ENCODE results near the gene SLC8A3. TPM values are rescaled to one million over a fixed set of nuclear protein-coding genes. Genes with fewer than 3 reads are reported as not detected.

Gene SLC8A3
- total RNA-seq, 4 donors from 2014 or later: 0.18 to 4.1 (median 0.69) TPM

DNA sequence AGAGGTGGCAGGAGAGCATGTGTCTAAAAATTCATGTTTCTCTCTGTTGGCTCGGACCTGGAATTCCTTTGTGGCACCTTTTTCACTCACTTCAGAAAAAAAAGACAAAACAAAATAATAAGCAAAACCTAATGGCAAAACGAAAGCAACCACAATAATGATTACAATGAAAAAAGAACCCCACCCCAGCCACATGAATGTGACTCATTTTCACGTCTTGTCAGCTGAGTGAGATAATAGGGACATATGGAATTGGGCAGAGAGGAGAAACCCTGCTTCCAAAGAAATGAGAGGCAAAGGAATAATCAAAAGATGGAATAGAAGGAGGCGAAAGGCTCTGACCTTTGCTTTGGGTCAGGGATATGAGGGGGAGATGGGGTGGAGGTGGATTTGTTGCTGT lies 143.4 kb downstream of the SLC8A3 start:
- Histone ChIP-seq H3K4me3 (no peak overlapping the region), H3K27me3 (no peaks in the 10 kb centered on the region), H3K36me3 (no peaks in the 10 kb centered on the region), H3K9me3 (no peaks in the 10 kb centered on the region), H3K4me1 (no peaks in the 10 kb centered on the region), H3K27ac (no peak overlapping the region)
- DNase-seq: no peak
- TF ChIP-seq CTCF (IDR thresholded peaks at IDR 0.05) (no peak), POLR2A (IDR thresholded peaks at IDR 0.05) (no peak)

GRCh38 chr14:70043001-70043400 lies 145.8 kb downstream of the SLC8A3 start:
- Histone ChIP-seq H3K4me1 (no peaks in the 10 kb centered on the region), H3K27me3 (no peaks in the 10 kb centered on the region), H3K36me3 (no peaks in the 10 kb centered on the region), H3K27ac (no peak overlapping the region), H3K9me3 (no peaks in the 10 kb centered on the region), H3K4me3 (no peak overlapping the region)
- DNase-seq: no peak
- TF ChIP-seq POLR2A (IDR thresholded peaks at IDR 0.05) (no peak), CTCF (IDR thresholded peaks at IDR 0.05) (no peak)

DNA sequence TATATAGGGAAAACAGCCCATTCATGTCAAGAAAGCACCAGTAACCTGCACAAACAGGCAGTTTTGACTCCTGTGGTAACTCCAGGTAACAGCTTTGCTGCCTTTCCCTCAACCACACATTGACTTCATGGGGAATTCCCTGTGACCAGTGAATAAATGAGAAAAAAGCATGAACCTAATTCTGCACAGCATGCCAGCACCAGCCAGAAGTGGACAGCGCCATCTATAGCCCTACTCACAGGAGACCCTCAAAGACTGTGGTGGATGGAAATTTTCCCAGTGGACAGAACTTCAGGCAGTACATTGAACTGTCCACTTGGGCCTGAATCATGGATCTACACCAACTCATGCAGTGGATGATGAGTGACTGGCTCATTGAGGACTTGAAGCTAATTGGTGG lies 152.1 kb downstream of the SLC8A3 start:
- Histone ChIP-seq H3K27me3 (no peaks in the 10 kb centered on the region), H3K4me1 (no peaks in the 10 kb centered on the region)

GRCh38 chr14:70034257-70034656 lies 154.5 kb downstream of the SLC8A3 start:
- H3K27me3 ChIP-seq: no peaks in the 10 kb centered on the region
- no peaks in the 10 kb centered on the region for H3K36me3 ChIP-seq
- H3K27ac ChIP-seq: no peak overlapping the region
- no peaks in the 10 kb centered on the region for H3K9me3 ChIP-seq
- TF ChIP-seq POLR2A (IDR thresholded peaks at IDR 0.05): no peak
- no peaks in the 10 kb centered on the region for H3K4me1 ChIP-seq
- H3K4me3 ChIP-seq: no peak overlapping the region
- DNase-seq: no peak

More for the DNA sequence above, 152.1 kb downstream of the SLC8A3 start:
- Histone ChIP-seq H3K4me3 (no peak overlapping the region), H3K36me3 (no peaks in the 10 kb centered on the region), H3K27ac (no peak overlapping the region), H3K9me3 (no peaks in the 10 kb centered on the region)
- TF ChIP-seq POLR2A (IDR thresholded peaks at IDR 0.05) (no peak), CTCF (IDR thresholded peaks at IDR 0.05) (no peak)
- DNase-seq: no peak

DNA sequence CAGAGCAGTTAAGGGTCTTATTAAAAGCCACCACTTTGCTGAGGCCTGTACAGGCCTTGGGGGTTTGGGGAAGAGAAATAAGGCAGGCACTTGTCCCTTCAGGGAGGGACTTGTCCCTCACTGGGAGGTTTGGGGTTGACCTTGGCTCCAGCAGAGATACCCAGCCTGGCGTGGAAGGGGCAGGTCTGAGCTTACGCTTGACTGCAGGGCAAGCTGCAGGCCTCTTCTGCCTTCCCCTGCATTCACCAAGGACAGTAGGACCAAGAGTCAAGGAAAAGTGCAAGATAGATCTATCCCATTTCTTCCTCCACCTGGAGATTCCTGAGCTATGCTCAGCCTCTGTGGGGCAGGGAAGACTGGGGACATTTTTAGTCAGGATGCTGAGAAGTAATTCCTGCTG lies 155.2 kb downstream of the SLC8A3 start:
- TF ChIP-seq POLR2A (IDR thresholded peaks at IDR 0.05) (no peak), CTCF (IDR thresholded peaks at IDR 0.05) (no peak)
- H3K4me1 ChIP-seq: no peaks in the 10 kb centered on the region

DNA sequence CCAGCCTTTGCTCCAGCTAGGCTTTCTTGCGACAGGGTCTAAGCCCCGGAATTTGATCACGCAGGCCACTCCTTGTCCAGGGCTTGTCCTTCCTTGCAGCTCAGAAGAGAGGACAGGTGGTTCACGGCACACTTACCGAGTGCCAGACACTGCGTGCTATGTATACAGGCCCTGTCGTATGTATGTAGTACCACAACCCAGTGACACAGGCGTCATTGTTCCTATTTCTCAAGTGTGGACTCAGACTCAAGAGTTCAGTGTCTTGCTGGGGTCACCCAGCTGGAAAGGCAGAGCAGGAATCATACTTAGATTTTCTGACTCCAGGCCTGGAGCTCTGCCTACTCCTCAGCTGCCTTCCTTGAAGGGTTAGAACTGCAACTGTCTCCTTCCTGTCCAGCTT lies 155.6 kb downstream of the SLC8A3 start:
- TF ChIP-seq POLR2A (IDR thresholded peaks at IDR 0.05) (no peak), CTCF (IDR thresholded peaks at IDR 0.05) (no peak)
- H3K27me3 ChIP-seq: no peaks in the 10 kb centered on the region
- no peaks in the 10 kb centered on the region for H3K4me1 ChIP-seq

More for the DNA sequence above, 155.2 kb downstream of the SLC8A3 start:
- no peaks in the 10 kb centered on the region for H3K27me3 ChIP-seq
- no peak overlapping the region for H3K4me3 ChIP-seq
- no peaks in the 10 kb centered on the region for H3K36me3 ChIP-seq
- no peak overlapping the region for H3K27ac ChIP-seq
- no peak for DNase-seq
- no peaks in the 10 kb centered on the region for H3K9me3 ChIP-seq

More for the DNA sequence above, 155.6 kb downstream of the SLC8A3 start:
- Histone ChIP-seq H3K27ac (no peak overlapping the region), H3K9me3 (no peaks in the 10 kb centered on the region), H3K4me3 (no peak overlapping the region), H3K36me3 (no peaks in the 10 kb centered on the region)
- DNase-seq: no peak
